ENCODE results near the gene TP53I11.
A peak's percentile ranks its signal among the peaks of the same experiment; 100 is the strongest.

The TP53I11 gene

GRCh38 chr11:44915004-44915403, 35.7 kb downstream of the TP53I11 start:
- no peak overlapping the region for H3K4ac ChIP-seq (ENCODE audit: low read depth in 1 of 2, low read length in 2 of 2)

GRCh38 chr11:44914105-44914504, 36.6 kb downstream of the TP53I11 start:
- no peak overlapping the region for H3K4me2 ChIP-seq (ENCODE audit: low read length, poor library complexity, severe bottlenecking)
- no peak overlapping the region for H4K8ac ChIP-seq (ENCODE audit: low read length)
- peaks cover 56 to 71% of the 10 kb centered on the region in 2 experiments for H3K27me3 ChIP-seq (ENCODE audit: control insufficient read depth in 1 of 2, insufficient read depth in 1 of 2, low read length in 2 of 2)
- no peak overlapping the region for H3K9ac ChIP-seq (ENCODE audit: low read length)
- H2BK15ac ChIP-seq (ENCODE audit: low read depth, poor library complexity, severe bottlenecking) = no peak overlapping the region
- no peak overlapping the region for H3K14ac ChIP-seq (ENCODE audit: low read length in 2 of 2)
- H2BK5ac ChIP-seq (ENCODE audit: low read depth, low read length, poor library complexity, severe bottlenecking) = no peak overlapping the region
- H3K23ac ChIP-seq (ENCODE audit: low read length in 2 of 2) = no peak overlapping the region
- H2BK12ac ChIP-seq (ENCODE audit: low read length in 2 of 2) = no peak overlapping the region
- no peaks in the 10 kb centered on the region for H3K79me1 ChIP-seq (replicated peaks; ENCODE audit: low read length, poor library complexity, severe bottlenecking)
- no peak overlapping the region for H3K4ac ChIP-seq (ENCODE audit: low read depth in 1 of 2, low read length in 2 of 2)
- H3K36me3 ChIP-seq (ENCODE audit: control insufficient read depth in 1 of 2, insufficient read depth in 2 of 2, low read depth in 1 of 2, low read length in 2 of 2) = no peaks in the 10 kb centered on the region
- no peak overlapping the region for H2AK5ac ChIP-seq (ENCODE audit: low read length, severe bottlenecking)
- no peak overlapping the region for H4K91ac ChIP-seq (ENCODE audit: low read length)
- H3K18ac ChIP-seq (ENCODE audit: low read depth in 1 of 2, low read length in 2 of 2) = no peak overlapping the region
- peaks cover 7% of the 10 kb centered on the region for H3K4me1 ChIP-seq (ENCODE audit: control insufficient read depth, insufficient read depth, low read depth, low read length)
- no peak for DNase-seq
- H2BK120ac ChIP-seq (ENCODE audit: low read depth, low read length) = no peak overlapping the region
- H2AFZ ChIP-seq (ENCODE audit: low read depth, low read length) = no peak overlapping the region
- no peak overlapping the region for H3K4me3 ChIP-seq (ENCODE audit: insufficient read depth in 1 of 2, low read depth in 1 of 2, low read length in 2 of 2)
- H3K9me3 ChIP-seq (ENCODE audit: control insufficient read depth, low read length) = no peaks in the 10 kb centered on the region
- no peak overlapping the region for H3K27ac ChIP-seq (ENCODE audit: low read length, poor library complexity, severe bottlenecking)
- WGBS = 83% methylated on average over 1 of the region's 2 CpGs

More at GRCh38 chr11:44915004-44915403, 35.7 kb downstream of the TP53I11 start:
- Histone ChIP-seq H3K9me3 (ENCODE audit: control insufficient read depth, low read length) (no peaks in the 10 kb centered on the region), H4K91ac (ENCODE audit: low read length) (no peak overlapping the region), H3K79me1 (replicated peaks; ENCODE audit: low read length, poor library complexity, severe bottlenecking) (no peaks in the 10 kb centered on the region), H3K27me3 (ENCODE audit: control insufficient read depth in 1 of 2, insufficient read depth in 1 of 2, low read length in 2 of 2) (peaks cover 57 to 72% of the 10 kb centered on the region in 2 experiments), H3K4me3 (ENCODE audit: insufficient read depth in 1 of 2, low read depth in 1 of 2, low read length in 2 of 2) (no peak overlapping the region), H2BK12ac (ENCODE audit: low read length in 2 of 2) (no peak overlapping the region), H3K23ac (ENCODE audit: low read length in 2 of 2) (no peak overlapping the region), H3K27ac (ENCODE audit: low read length, poor library complexity, severe bottlenecking) (no peak overlapping the region), H2AFZ (ENCODE audit: low read depth, low read length) (no peak overlapping the region), H3K4me2 (ENCODE audit: low read length, poor library complexity, severe bottlenecking) (no peak overlapping the region), H3K36me3 (ENCODE audit: control insufficient read depth in 1 of 2, insufficient read depth in 2 of 2, low read depth in 1 of 2, low read length in 2 of 2) (no peaks in the 10 kb centered on the region), H3K4me1 (ENCODE audit: control insufficient read depth, insufficient read depth, low read depth, low read length) (peaks cover 7% of the 10 kb centered on the region), H4K8ac (ENCODE audit: low read length) (no peak overlapping the region), H2BK120ac (ENCODE audit: low read depth, low read length) (no peak overlapping the region), H2AK5ac (ENCODE audit: low read length, severe bottlenecking) (no peak overlapping the region), H3K18ac (ENCODE audit: low read depth in 1 of 2, low read length in 2 of 2) (no peak overlapping the region), H2BK5ac (ENCODE audit: low read depth, low read length, poor library complexity, severe bottlenecking) (no peak overlapping the region), H3K9ac (ENCODE audit: low read length) (no peak overlapping the region), H3K14ac (ENCODE audit: low read length in 2 of 2) (no peak overlapping the region), H2BK15ac (ENCODE audit: low read depth, poor library complexity, severe bottlenecking) (no peak overlapping the region)
- DNase-seq = no peak
- WGBS = 88% methylated on average over 10 of the region's 10 CpGs

- Histone ChIP-seq H3K27me3 (ENCODE audit: control insufficient read depth in 1 of 2, insufficient read depth in 1 of 2, low read length in 2 of 2) (peaks cover 54 to 69% of the 10 kb centered on the region in 2 experiments), H3K36me3 (ENCODE audit: control insufficient read depth in 1 of 2, insufficient read depth in 2 of 2, low read depth in 1 of 2, low read length in 2 of 2) (no peaks in the 10 kb centered on the region), H2AFZ (ENCODE audit: low read depth, low read length) (no peak overlapping the region), H3K14ac (ENCODE audit: low read length in 2 of 2) (no peak overlapping the region), H4K8ac (ENCODE audit: low read length) (no peak overlapping the region), H3K4ac (ENCODE audit: low read depth in 1 of 2, low read length in 2 of 2) (no peak overlapping the region), H3K79me1 (replicated peaks; ENCODE audit: low read length, poor library complexity, severe bottlenecking) (no peaks in the 10 kb centered on the region), H3K4me3 (ENCODE audit: insufficient read depth in 1 of 2, low read depth in 1 of 2, low read length in 2 of 2) (no peak overlapping the region), H2AK5ac (ENCODE audit: low read length, severe bottlenecking) (no peak overlapping the region), H4K91ac (ENCODE audit: low read length) (no peak overlapping the region), H2BK15ac (ENCODE audit: low read depth, poor library complexity, severe bottlenecking) (no peak overlapping the region), H2BK12ac (ENCODE audit: low read length in 2 of 2) (no peak overlapping the region), H3K9ac (ENCODE audit: low read length) (no peak overlapping the region), H2BK5ac (ENCODE audit: low read depth, low read length, poor library complexity, severe bottlenecking) (no peak overlapping the region), H3K4me1 (ENCODE audit: control insufficient read depth, insufficient read depth, low read depth, low read length) (peaks cover 7% of the 10 kb centered on the region), H3K27ac (ENCODE audit: low read length, poor library complexity, severe bottlenecking) (no peak overlapping the region), H3K4me2 (ENCODE audit: low read length, poor library complexity, severe bottlenecking) (no peak overlapping the region), H3K9me3 (ENCODE audit: control insufficient read depth, low read length) (no peaks in the 10 kb centered on the region), H3K23ac (ENCODE audit: low read length in 2 of 2) (no peak overlapping the region), H2BK120ac (ENCODE audit: low read depth, low read length) (no peak overlapping the region), H3K18ac (ENCODE audit: low read depth in 1 of 2, low read length in 2 of 2) (no peak overlapping the region)
- DNase-seq = no peak
Observed at GRCh38 chr11:44913502-44913901, 37.2 kb downstream of the TP53I11 start.

GRCh38 chr11:44912270-44912987, 38.3 kb downstream of the TP53I11 start:
- Histone ChIP-seq H3K4me2 (ENCODE audit: low read length, poor library complexity, severe bottlenecking) (no peak overlapping the region), H2BK120ac (ENCODE audit: low read depth, low read length) (no peak overlapping the region), H3K4me1 (ENCODE audit: control insufficient read depth, insufficient read depth, low read depth, low read length) (peaks cover 7% of the 10 kb centered on the region), H3K36me3 (ENCODE audit: control insufficient read depth in 1 of 2, insufficient read depth in 2 of 2, low read depth in 1 of 2, low read length in 2 of 2) (no peaks in the 10 kb centered on the region), H2AFZ (ENCODE audit: low read depth, low read length) (no peak overlapping the region), H2BK15ac (ENCODE audit: low read depth, poor library complexity, severe bottlenecking) (no peak overlapping the region), H3K14ac (ENCODE audit: low read length in 2 of 2) (peak overlapping the region in 1 of 2 experiments; percentile 45), H2BK5ac (ENCODE audit: low read depth, low read length, poor library complexity, severe bottlenecking) (no peak overlapping the region), H2BK12ac (ENCODE audit: low read length in 2 of 2) (no peak overlapping the region), H3K9me3 (ENCODE audit: control insufficient read depth, low read length) (no peaks in the 10 kb centered on the region), H3K9ac (ENCODE audit: low read length) (no peak overlapping the region), H3K4ac (ENCODE audit: low read depth in 1 of 2, low read length in 2 of 2) (no peak overlapping the region), H3K23ac (ENCODE audit: low read length in 2 of 2) (no peak overlapping the region), H3K4me3 (ENCODE audit: insufficient read depth in 1 of 2, low read depth in 1 of 2, low read length in 2 of 2) (no peak overlapping the region), H4K8ac (ENCODE audit: low read length) (no peak overlapping the region), H4K91ac (ENCODE audit: low read length) (no peak overlapping the region), H2AK5ac (ENCODE audit: low read length, severe bottlenecking) (no peak overlapping the region), H3K27me3 (ENCODE audit: control insufficient read depth in 1 of 2, insufficient read depth in 1 of 2, low read length in 2 of 2) (peaks cover 47 to 66% of the 10 kb centered on the region in 2 experiments), H3K27ac (ENCODE audit: low read length, poor library complexity, severe bottlenecking) (no peak overlapping the region), H3K18ac (ENCODE audit: low read depth in 1 of 2, low read length in 2 of 2) (no peak overlapping the region), H3K79me1 (replicated peaks; ENCODE audit: low read length, poor library complexity, severe bottlenecking) (no peaks in the 10 kb centered on the region)
- 79% methylated on average over 12 of the region's 12 CpGs for WGBS
- DNase-seq = no peak
